GM23338 (cell line): ENCODE data around the gene ESPNL. TPM values are rescaled to one million over a fixed set of nuclear protein-coding genes. Genes with fewer than 3 reads are reported as not detected.

Source experiments
- ATAC-seq: fragments of 200-7000 bp; cut with Tn5 transposase; 3 replicates; pipeline ENCODE4 v1.9.1; 2020
- DNase-seq: peaks from one replicate; pipeline ENCODE4 v3.0.0-alpha.2; 2015; ENCODE audit warnings: low spot score
- H2AFZ ChIP-seq: fragments of 200-600 bp; sonication (generic); 2 replicates; pipeline ENCODE4 v1.8.0; 2016; ENCODE audit warnings: antibody characterized with exemption, mild to moderate bottlenecking, moderate library complexity
- H3F3A ChIP-seq: fragments of 200-600 bp; sonication (generic); replicated peaks from 2 replicates; pipeline ENCODE4 v1.8.0; 2017; ENCODE audit warnings: antibody characterized with exemption, mixed run types, low read depth
- H3K27ac ChIP-seq: fragments of 200-600 bp; sonication (generic); 2 replicates; pipeline ENCODE4 v1.6.1; 2016; ENCODE audit warnings: low read depth
- H3K27me3 ChIP-seq: fragments of 200-600 bp; sonication (generic); 2 replicates; pipeline ENCODE4 v1.8.0; 2016; ENCODE audit warnings: mild to moderate bottlenecking, mixed run types, moderate library complexity; ENCODE audit not compliant: insufficient read depth
- H3K36me3 ChIP-seq: fragments of 200-600 bp; sonication (generic); 2 replicates; pipeline ENCODE4 v1.8.0; 2016; ENCODE audit warnings: mild to moderate bottlenecking; ENCODE audit not compliant: insufficient read depth
- H3K4me1 ChIP-seq: fragments of 200-600 bp; sonication (generic); 2 replicates; pipeline ENCODE4 v1.8.0; 2016; ENCODE audit warnings: mild to moderate bottlenecking, moderate library complexity; ENCODE audit not compliant: insufficient read depth
- H3K4me2 ChIP-seq: fragments of 200-600 bp; sonication (generic); 2 replicates; pipeline ENCODE4 v1.7.1; 2017; ENCODE audit warnings: mixed run types
- H3K4me3 ChIP-seq: fragments of 200-600 bp; sonication (generic); 2 replicates; pipeline ENCODE4 v1.6.1; 2016; ENCODE audit warnings: mixed run types
- H3K79me2 ChIP-seq: fragments of 200-600 bp; sonication (generic); replicated peaks from 2 replicates; pipeline ENCODE4 v1.8.0; 2017; ENCODE audit warnings: mild to moderate bottlenecking; ENCODE audit not compliant: insufficient read depth
- H3K9me2 ChIP-seq: fragments of 200-600 bp; sonication (generic); 2 replicates; pipeline ENCODE4 v1.8.0; 2017; ENCODE audit not compliant: insufficient read depth
- H4K20me1 ChIP-seq: fragments of 200-600 bp; sonication (generic); replicated peaks from 2 replicates; pipeline ENCODE4 v1.8.0; 2017; ENCODE audit warnings: mild to moderate bottlenecking; ENCODE audit not compliant: insufficient read depth
- H3K27ac Mint-ChIP-seq: 2 replicates; pipeline ENCODE4 v1.8.0; 2020; ENCODE audit warnings: inconsistent platforms, mild to moderate bottlenecking, moderate library complexity, mixed read lengths
- H3K27me3 Mint-ChIP-seq: 3 replicates; pipeline ENCODE4 v1.8.0; 2022; ENCODE audit warnings: low read depth, mild to moderate bottlenecking, moderate library complexity, mixed read lengths, inconsistent platforms; ENCODE audit not compliant: insufficient read depth, poor library complexity
- H3K36me3 Mint-ChIP-seq: 3 replicates; pipeline ENCODE4 v1.8.0; 2021; ENCODE audit warnings: low read depth, mild to moderate bottlenecking, inconsistent platforms, moderate library complexity, mixed read lengths
- H3K4me1 Mint-ChIP-seq: 3 replicates; pipeline ENCODE4 v1.8.0; 2020; ENCODE audit warnings: mild to moderate bottlenecking, inconsistent platforms, mixed read lengths
- H3K4me3 Mint-ChIP-seq: 3 replicates; pipeline ENCODE4 v1.8.0; 2021; ENCODE audit warnings: moderate library complexity, mild to moderate bottlenecking, inconsistent platforms, mixed read lengths
- H3K9me3 Mint-ChIP-seq: 3 replicates; pipeline ENCODE4 v1.8.0; 2020; ENCODE audit warnings: moderate library complexity, mild to moderate bottlenecking, inconsistent platforms, mixed read lengths
- CREB1 ChIP-seq: fragments of 250-450 bp; sonication (Bioruptor Pico); IDR thresholded peaks from 2 replicates; pipeline ENCODE4 v1.5.0; 2020; ENCODE audit warnings: low read depth, mild to moderate bottlenecking, moderate library complexity
- ETS1 ChIP-seq: IDR thresholded peaks from 2 replicates; pipeline ENCODE4 v1.6.1; 2016; ENCODE audit warnings: antibody characterized with exemption
- EZH2 ChIP-seq: fragments of 200-600 bp; sonication (generic); IDR thresholded peaks from one replicate; pipeline ENCODE4 v1.8.0; 2017; ENCODE audit warnings: antibody characterized with exemption, mild to moderate bottlenecking, low read depth; ENCODE audit not compliant: unreplicated experiment
- EZH2phosphoT487 ChIP-seq: fragments of 200-600 bp; sonication (generic); IDR thresholded peaks from one replicate; pipeline ENCODE4 v1.8.1; 2018; ENCODE audit warnings: antibody characterized with exemption; ENCODE audit not compliant: unreplicated experiment
- JUNB ChIP-seq: IDR thresholded peaks from one replicate; pipeline ENCODE4 v1.6.1; 2016; ENCODE audit warnings: antibody characterized with exemption; ENCODE audit not compliant: unreplicated experiment
- NANOG ChIP-seq: IDR thresholded peaks from 2 replicates; pipeline ENCODE4 v1.6.1; 2016; ENCODE audit warnings: antibody characterized with exemption, borderline replicate concordance
- POLR2AphosphoS5 ChIP-seq: IDR thresholded peaks from 2 replicates; pipeline ENCODE4 v1.6.1; 2016; ENCODE audit warnings: antibody characterized with exemption, low read depth
- STAT1 ChIP-seq: IDR thresholded peaks from one replicate; pipeline ENCODE4 v1.6.1; 2016; ENCODE audit warnings: antibody characterized with exemption; ENCODE audit not compliant: unreplicated experiment
- ZNF114 ChIP-seq: fragments of 250-450 bp; sonication (Bioruptor Pico); IDR thresholded peaks from 2 replicates; pipeline ENCODE4 v1.5.0; 2020; ENCODE audit warnings: mild to moderate bottlenecking, moderate library complexity
- ZNF331 ChIP-seq: fragments of 250-450 bp; sonication (Bioruptor Pico); IDR thresholded peaks from 2 replicates; pipeline ENCODE4 v1.5.0; 2020; ENCODE audit warnings: low read depth, mild to moderate bottlenecking, moderate library complexity
- ZNF462 ChIP-seq: fragments of 250-450 bp; sonication (Bioruptor Pico); IDR thresholded peaks from 2 replicates; pipeline ENCODE4 v1.5.0; 2020; ENCODE audit warnings: mild to moderate bottlenecking, moderate library complexity
- polyA plus RNA-seq: library from polyadenylated mRNA; unstranded; fragments of >200 nt; fragmentation: Nextera tagmentation; extraction: Ambion mirVana; gene quantifications from 2 replicates; pipeline ENCODE4 v1.2.1, GENCODE V29; 2016
- total RNA-seq: library from RNA; depleted of rRNA; stranded (reverse); fragments of >200 nt; shearing (Covaris generic); gene quantifications from 2 replicates; pipeline ENCODE4 v1.2.3, GENCODE V29; 2014
- TF ChIP-seq, protein P1 (sequence below), 2 experiments: fragments of 200-600 bp in 1 of 2; sonication (generic) in 1 of 2; conservative IDR thresholded peaks; 2 replicates each; pipeline versions ENCODE4 v1.5.1 to v1.6.1; 2016 to 2017; ENCODE audit warnings: antibody characterized with exemption in 2 of 2, low read depth in 2 of 2, mild to moderate bottlenecking in 2 of 2, moderate library complexity in 1 of 2
- TF ChIP-seq, protein P2 (sequence below): IDR thresholded peaks from one replicate; pipeline ENCODE4 v1.6.1; 2018; ENCODE audit warnings: antibody characterized with exemption; ENCODE audit not compliant: unreplicated experiment

ESPNL gene
- total and polyA plus RNA-seq, 2 experiments from 2014 or later = 0.44 to 3.1 TPM

- H3K79me2 ChIP-seq = no peaks in the 10 kb centered on the region
- H2AFZ ChIP-seq = no peak overlapping the region
- no peak overlapping the region for H3K4me3 Mint-ChIP-seq
- H3K36me3 ChIP-seq = no peaks in the 10 kb centered on the region
- no peak overlapping the region for H3K27ac ChIP-seq
- peaks cover 9% of the 10 kb centered on the region; the same call in 1 of the 2 replicates for H3F3A ChIP-seq
- ATAC-seq = no peak
- peaks cover 5% of the 10 kb centered on the region for H3K27me3 Mint-ChIP-seq
- no peaks in the 10 kb centered on the region for H3K27me3 ChIP-seq
- H3K36me3 Mint-ChIP-seq = no peaks in the 10 kb centered on the region
- H3K9me2 ChIP-seq = no peaks in the 10 kb centered on the region
- no peak overlapping the region for H3K4me3 ChIP-seq
- 0 out of 3 replicates have a peak, but pooled peaks cover 1% of the 10 kb centered on the region for H3K9me3 Mint-ChIP-seq
- TF ChIP-seq JUNB (no peak), STAT1 (no peak), NANOG (no peak), POLR2AphosphoS5 (no peak), ETS1 (no peak), ZNF331 (no peak), ZNF114 (CRISPR knock-in tag) (no peak), ZNF462 (CRISPR knock-in tag) (no peak), EZH2 (no peak), EZH2phosphoT487 (no peak), CREB1 (CRISPR knock-in tag) (no peak)
- TF ChIP-seq, protein P1, sequence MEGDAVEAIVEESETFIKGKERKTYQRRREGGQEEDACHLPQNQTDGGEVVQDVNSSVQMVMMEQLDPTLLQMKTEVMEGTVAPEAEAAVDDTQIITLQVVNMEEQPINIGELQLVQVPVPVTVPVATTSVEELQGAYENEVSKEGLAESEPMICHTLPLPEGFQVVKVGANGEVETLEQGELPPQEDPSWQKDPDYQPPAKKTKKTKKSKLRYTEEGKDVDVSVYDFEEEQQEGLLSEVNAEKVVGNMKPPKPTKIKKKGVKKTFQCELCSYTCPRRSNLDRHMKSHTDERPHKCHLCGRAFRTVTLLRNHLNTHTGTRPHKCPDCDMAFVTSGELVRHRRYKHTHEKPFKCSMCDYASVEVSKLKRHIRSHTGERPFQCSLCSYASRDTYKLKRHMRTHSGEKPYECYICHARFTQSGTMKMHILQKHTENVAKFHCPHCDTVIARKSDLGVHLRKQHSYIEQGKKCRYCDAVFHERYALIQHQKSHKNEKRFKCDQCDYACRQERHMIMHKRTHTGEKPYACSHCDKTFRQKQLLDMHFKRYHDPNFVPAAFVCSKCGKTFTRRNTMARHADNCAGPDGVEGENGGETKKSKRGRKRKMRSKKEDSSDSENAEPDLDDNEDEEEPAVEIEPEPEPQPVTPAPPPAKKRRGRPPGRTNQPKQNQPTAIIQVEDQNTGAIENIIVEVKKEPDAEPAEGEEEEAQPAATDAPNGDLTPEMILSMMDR (conservative IDR thresholded peaks at IDR 0.05; ENCODE audit: low read depth in 2 of 2) = no peak
- TF ChIP-seq, protein P2, sequence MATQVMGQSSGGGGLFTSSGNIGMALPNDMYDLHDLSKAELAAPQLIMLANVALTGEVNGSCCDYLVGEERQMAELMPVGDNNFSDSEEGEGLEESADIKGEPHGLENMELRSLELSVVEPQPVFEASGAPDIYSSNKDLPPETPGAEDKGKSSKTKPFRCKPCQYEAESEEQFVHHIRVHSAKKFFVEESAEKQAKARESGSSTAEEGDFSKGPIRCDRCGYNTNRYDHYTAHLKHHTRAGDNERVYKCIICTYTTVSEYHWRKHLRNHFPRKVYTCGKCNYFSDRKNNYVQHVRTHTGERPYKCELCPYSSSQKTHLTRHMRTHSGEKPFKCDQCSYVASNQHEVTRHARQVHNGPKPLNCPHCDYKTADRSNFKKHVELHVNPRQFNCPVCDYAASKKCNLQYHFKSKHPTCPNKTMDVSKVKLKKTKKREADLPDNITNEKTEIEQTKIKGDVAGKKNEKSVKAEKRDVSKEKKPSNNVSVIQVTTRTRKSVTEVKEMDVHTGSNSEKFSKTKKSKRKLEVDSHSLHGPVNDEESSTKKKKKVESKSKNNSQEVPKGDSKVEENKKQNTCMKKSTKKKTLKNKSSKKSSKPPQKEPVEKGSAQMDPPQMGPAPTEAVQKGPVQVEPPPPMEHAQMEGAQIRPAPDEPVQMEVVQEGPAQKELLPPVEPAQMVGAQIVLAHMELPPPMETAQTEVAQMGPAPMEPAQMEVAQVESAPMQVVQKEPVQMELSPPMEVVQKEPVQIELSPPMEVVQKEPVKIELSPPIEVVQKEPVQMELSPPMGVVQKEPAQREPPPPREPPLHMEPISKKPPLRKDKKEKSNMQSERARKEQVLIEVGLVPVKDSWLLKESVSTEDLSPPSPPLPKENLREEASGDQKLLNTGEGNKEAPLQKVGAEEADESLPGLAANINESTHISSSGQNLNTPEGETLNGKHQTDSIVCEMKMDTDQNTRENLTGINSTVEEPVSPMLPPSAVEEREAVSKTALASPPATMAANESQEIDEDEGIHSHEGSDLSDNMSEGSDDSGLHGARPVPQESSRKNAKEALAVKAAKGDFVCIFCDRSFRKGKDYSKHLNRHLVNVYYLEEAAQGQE = no peak
- no peak overlapping the region for H3K4me2 ChIP-seq
- H3K4me1 ChIP-seq = no peaks in the 10 kb centered on the region
- no peak overlapping the region for H3K27ac Mint-ChIP-seq
- H4K20me1 ChIP-seq = no peaks in the 10 kb centered on the region
- DNase-seq = no peak
- no peaks in the 10 kb centered on the region for H3K4me1 Mint-ChIP-seq
Measured at GRCh38 chr2:238122287-238123217, 22.4 kb downstream of the ESPNL start.
